GM21423 (cell line): ENCODE measurements around the gene TIAM2.
"Not testable (repeated sequence)": the region's sequence is repeated elsewhere in the genome, so short reads cannot be mapped to it uniquely, and the experiment has no call there.

Experiments
- ATAC-seq: cut with Tn5 transposase; IDR thresholded peaks from one replicate; pipeline ENCODE4 v1.9.1; 2021; ENCODE audit warnings: mild to moderate bottlenecking, moderate library complexity; ENCODE audit not compliant: unreplicated experiment

Gene TIAM2

DNA sequence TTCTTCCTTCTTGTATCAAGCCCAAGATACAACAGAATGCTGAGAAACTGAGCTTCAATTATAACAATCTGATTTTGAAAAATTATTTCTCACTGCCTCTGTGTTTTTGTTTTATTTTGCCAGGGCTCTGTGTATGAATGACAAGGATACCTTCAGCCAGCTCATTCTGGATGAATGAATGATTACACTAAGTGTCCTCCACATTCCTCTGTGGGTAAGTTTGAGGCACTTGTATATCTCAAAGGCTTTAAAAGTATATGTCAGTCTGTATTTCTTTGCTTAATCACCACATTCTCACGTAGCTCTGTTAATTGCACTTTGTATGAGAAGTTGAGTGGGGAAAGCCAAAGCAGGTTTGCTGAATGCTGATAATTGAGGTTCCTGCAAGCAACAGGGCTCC is 95.1 kb downstream of the TIAM2 start:
- ATAC-seq, result no peak

DNA sequence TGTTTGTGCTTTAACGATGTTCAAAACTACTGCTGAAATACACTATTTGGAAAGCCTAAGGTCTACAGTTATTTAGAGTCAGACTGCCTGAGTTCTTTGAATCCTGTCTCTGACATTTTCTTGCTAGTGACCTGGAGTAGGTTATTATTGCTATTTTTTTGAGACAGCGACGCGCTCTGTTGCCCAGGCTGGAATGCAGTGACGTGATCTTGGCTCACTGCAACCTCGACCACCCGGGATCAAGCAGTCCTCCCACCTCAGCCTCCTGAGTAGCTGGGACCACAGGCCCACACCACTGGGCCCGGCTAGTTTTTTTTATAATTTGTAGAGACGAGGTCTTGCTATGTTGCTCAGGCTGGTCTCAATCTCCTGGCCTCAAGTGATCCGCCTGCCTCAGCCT is 96.6 kb downstream of the TIAM2 start:
- no peak for ATAC-seq

DNA sequence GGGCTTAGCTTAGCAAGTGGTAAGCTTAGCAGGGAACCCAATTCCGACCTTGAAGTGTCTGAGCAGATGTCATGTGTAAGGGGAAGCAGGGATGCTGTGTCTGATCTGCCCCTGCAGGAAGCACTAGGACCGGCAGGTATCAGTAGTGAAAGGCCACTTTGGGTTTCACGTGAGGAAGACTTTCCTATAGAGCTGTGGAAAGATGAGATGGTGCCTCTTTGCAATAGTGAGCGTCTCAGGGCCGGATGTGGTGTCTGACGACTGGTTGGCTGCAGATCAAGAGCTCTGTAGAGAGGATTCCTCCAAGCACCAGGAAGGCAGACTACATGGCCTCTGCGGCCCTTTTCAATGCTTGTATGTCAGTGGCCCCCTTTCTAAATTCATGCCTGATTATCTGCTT is 98.3 kb downstream of the TIAM2 start:
- no peak for ATAC-seq

DNA sequence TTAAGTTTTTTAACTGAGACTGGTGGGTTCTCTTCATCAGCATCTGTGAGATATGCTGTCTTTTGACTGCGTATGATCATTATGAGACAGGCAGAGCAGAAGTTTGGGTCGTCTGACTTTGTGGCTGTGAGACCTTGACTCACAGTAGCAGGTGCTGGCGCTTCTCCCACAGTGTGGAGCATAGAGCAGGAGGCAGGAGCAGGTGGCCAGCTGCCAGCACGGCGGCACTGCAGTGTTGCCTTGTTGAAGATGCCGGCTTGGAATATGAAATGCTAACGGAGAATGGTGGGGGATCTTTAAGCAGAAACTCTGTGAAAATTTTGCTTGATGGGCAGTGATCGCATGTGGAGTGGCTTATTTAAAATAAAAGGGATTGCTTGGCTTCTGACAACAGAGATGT is 105.0 kb downstream of the TIAM2 start:
- ATAC-seq, result no peak

DNA sequence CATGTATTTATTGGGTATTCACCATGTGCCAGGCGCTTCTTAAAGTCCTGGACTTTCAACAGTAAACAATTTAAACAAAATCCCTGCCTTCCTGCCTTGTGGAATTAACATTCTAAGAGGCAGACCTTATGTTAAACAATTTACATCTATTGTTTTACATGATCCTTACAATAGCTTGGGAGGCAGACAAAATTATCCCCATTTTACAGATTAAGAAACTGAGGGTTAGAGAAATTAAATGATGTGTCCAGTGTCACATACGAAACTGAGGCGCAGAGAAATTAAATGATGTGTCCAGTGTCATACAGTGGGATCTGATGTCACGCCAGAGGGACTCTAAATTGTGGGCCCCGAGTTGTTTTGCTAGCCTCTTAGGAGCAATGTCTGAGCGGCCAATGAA is 105.5 kb downstream of the TIAM2 start:
- ATAC-seq, result no peak

DNA sequence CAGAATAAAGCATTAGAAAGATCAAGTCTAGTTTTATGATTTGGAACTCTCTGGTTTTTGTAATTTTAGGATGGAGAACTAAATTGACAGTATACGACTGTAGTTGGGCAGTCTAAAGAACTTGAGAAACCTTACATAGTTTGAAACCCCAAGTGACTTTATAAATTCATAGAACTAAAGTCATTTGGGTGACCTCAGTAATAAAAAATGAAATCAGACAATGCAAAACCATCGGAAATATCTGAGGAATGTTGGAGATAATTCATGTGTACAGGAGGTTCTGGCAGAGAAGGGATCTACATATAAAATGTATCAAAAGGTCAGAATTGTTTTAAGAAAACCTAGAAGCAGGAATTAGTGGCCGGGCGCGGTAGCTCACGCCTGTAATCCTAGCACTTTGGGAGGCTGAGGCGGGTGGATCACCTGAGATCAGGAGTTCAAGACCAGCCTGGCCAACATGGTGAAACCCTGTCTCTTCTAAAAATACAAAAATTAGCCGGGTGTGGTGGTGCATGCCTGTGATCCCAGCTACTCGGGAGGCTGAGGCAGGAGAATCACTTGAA is 108.0 kb downstream of the TIAM2 start:
- not testable (repeated sequence) for ATAC-seq

DNA sequence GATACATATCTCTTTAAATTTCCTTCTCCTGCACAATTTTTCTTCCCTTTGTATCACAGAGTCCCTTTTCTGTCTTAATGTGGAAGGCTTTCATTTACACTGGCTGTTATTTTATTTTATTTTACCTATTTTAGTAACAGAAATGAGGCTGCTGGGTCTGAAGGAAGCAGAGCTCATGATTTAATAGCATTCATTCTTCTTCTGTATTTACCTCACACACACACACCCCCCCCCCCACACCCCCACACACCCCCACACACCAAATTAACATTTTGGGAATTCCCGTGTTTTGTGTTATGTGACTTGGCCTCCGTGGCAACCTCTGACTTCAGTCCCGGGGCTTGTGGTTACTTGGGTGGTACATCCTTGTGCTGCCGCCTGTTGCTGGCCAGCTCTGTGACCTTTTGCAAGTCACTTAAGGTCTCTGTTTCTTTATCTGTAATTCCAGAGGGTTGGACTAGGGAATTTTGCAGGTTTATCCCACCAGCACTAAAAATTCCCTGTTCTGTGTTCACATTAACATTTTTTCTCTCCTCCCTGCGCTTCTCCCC is 108.8 kb downstream of the TIAM2 start:
- no peak for ATAC-seq

DNA sequence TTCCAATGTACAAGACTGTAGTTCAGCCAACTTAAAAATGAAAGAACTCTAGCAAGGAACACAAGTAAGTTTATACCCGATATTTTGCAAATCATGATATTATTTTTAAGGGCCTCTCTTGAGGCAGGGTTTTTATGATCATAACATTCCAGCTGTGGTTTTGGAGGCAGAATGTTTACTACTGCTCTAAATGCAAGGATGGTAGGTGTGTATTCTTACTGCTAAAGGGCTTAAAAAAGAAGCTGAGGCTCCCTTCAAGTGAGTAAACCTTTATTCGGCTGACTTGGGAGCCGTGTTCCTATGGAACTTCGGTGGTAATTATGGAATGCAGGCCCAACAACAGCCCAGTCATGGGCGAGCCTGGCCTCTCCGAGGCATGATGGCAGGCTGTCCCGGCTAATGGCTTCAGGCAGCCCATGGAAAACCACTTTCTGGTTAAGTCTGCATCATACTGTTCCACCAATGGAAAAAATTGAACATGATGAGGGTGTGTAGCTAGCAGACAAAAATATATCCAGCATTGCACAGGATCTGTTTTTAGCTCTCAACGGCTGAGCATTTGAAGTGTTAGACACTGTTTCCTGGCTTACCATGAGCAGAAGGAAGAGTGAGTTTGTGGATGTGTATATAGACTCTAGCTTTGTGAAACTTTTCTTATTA is 111.5 kb downstream of the TIAM2 start:
- no peak for ATAC-seq

DNA sequence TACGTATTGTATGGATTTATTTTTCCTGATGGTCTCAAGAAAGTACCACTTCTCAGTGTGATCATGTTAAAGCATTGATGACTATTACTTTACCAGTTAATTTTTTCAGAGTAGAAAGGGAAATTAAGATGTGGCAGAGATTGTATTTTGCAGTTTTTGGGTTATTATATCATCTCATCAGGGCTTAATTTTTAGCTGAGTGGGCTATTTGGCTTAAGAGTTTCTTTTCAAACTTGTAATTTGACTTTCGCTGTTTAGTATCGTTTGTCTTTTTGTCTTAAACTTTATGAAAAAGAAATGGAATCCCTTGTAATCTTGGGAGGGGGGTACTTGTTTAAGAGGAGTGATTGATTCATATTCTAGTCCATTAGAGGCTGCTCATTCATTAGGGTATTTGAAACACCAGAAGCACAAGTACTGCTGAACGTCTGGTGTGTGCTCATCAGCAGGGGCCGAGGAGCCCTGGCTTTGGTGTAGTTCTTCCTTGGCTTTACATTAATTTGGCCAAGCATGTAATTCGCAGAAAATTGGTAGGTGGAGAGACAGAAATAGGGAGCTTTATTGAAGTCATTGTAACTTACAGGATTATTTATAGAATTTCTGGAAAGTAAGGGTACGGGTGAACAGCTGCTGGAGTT is 112.4 kb downstream of the TIAM2 start:
- no peak for ATAC-seq

DNA sequence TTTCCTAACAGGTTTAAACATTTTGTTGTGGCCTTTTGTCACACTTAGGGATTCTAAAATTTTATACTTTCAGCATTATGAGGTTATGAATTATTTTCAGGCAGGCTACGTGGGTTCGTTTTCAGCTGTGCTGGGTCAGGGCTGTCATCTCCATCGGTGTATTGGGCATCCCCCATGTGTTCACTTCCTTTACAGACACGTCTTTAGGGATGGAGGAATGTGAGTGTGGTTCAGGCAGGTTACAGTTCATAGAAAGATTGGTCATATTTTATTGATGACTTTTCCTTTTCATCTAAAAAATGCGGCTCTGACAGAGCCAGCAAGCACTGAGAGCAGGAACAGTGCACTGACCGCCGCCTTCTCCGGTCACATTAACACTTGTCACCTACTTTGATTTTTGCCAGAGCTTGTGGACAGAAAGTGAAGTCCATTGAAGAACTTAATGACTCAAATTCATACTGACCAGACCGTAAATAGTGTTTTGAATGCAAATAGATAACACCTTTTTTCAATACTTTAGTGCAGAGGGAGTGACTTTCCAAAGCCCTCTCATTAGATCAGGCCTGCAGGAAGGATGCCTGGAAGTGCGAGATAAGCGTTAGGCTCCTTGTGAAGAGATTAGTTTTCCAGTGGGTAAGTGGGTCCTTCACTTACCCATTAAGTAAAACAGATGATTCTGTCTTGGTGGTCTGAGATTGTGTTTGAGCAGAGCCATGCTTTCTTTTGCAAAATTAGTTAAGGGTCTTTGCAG is 113.1 kb downstream of the TIAM2 start:
- no peak for ATAC-seq

DNA sequence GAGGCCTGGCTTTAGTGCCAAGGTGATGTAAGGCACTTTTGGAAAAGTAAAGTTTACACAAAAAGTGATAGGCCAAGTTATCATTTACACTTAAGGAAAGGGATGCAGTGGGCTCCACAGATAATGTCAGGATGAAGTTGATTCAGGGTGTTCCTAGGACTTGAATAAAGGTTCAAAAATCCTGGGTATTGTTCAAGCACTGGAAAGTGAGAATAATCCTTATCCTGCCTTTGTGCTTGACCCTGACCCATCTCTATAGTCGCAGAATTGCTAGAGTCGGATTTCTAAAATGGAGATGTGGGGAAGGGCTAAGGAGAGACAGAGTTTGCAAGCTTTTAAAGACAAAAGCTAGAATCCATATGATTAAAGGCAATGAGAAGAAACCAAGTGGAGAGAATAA is 115.6 kb downstream of the TIAM2 start:
- no peak for ATAC-seq

DNA sequence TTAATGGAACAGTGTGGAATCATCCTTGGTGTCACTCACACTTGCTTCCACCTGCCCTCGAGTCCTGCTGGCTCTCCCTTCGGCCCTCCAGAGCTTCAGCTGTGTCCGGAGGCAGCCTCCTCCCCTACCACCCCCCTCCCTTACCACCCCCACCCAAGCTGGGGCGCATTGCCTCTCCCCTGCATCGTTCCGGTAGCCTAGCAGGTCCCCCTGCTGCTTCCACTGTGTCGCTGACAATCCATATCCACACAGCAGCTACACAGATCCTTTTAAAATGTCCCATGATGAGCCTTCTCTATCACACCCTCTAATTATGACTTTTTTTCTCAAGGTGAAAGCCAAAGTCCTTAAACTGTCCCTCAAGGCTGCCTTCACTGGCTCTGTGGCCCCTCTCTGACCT is 117.6 kb downstream of the TIAM2 start:
- ATAC-seq, result no peak

DNA sequence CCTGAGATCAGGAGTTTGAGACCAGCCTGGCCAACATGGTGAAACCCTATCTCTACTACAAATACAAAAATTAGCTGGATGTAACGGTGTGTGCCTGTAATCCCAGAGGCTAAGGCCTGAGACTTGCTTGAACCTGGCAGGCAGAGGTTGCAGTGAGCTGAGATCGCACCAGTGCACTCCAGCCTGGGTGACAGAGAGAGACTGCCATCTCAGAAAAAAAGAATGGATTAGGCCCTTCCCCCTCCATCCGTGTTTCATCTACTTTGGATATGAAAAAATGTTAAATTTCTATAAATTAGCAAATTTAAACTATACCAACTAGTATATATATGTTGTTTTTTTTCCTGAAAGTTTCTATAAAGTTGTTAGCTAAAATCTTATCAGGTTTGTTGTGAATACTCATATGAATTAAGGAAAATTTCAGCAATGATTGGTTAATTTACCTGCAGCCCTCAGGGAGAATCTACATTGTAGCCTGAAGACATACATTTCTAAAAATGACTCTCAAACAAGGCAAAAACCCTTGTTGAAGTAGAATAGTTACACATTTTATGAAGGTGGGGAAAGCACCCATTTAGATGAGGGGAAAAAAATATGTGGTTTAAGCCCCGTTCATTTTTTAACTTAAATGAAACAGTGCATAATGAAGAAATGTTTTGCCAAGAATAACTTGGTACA is 120.9 kb downstream of the TIAM2 start:
- no peak for ATAC-seq

DNA sequence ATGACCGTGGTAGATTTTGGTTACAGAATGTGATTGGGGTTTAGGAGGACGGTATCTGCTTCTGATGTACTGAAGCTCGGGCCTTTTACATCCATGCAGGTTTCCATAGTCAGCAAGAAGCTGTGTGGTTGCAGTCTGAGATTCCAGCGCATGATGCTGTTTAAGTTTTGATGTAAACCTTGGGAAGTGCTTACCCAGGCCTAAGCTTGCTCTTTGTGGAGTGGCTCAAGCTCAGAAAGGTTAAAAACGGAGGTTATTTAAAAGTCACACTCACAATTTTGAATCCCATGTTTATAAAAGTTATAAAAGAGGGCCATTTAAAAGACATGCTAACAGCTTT is 121.4 kb downstream of the TIAM2 start:
- no peak for ATAC-seq

DNA sequence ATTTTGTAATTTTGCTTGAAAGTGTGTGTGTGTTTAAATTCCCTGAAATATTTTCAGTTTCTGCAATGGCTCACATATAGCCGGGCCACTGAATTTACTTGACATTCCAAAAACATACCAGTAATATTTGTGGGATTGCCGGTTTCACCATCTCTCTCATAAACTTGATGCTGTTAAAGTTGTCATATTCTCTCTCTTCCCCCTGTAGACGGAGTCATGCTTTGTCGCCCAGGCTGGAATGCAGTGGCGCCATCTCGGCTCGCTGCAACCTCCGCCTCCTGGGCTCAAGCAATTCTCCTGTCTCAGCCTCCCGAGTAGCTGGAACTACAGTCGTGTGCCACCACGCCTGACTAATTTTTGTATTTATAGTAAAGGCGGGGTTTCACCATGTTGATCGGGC is 122.1 kb downstream of the TIAM2 start:
- no peak for ATAC-seq

DNA sequence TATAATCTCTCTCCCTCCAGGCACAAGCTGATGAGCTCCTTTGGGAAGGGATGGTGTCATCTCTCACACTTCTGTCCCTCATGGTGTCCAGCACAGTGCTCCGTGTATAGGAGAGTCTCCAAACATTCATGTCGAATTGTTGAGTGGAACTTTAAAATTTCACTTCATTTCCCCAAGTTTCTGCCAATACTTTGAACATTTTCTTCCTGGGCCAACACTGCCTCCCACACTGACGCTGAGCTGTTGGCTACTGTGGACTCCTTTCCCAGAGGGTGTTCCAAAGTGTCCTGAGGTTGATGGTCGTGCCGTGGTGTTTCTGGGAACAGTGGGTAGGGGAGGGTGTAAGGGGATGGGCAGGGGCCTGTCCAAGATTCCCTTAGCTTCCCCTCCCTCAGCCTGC is 122.7 kb downstream of the TIAM2 start:
- ATAC-seq, result no peak

DNA sequence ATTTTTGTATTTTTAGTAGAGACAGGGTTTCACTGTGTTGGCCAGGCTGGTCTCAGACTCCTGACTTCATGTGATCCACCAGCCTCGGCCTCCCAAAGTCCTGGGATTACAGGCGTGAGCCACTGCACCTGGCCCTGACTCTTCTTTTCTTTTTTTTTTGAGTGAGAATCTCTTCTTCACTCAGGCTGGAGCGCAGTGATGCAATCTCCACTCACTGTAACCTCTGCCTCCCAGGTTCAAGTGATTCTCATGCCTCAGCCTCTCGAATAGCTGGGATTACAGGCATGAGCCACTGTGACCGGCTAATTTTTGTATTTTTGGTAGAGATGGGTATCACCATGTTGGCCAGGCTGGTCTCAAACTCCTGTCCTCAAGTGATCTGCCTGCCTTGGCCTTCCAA is 124.1 kb downstream of the TIAM2 start:
- not testable (repeated sequence) for ATAC-seq

DNA sequence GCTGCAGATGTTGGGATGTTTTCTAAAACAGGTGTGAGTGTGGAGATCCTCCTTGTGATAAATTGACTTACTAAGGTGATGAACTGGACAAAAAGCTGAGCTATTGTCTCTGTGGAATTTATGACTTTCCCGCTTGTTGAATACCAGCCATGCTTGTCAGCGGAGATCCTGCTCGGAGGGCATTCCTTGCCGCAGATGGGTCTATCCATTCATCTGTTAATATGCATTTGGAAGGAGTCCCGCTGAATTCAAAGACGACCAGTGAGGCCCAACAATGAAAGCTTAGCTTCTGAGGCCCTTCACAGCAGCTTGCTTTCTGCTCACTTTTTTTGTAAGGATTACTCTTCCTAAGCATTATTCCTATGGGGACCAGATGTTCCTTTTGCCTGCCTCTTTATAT is 124.9 kb downstream of the TIAM2 start:
- ATAC-seq, result no peak

DNA sequence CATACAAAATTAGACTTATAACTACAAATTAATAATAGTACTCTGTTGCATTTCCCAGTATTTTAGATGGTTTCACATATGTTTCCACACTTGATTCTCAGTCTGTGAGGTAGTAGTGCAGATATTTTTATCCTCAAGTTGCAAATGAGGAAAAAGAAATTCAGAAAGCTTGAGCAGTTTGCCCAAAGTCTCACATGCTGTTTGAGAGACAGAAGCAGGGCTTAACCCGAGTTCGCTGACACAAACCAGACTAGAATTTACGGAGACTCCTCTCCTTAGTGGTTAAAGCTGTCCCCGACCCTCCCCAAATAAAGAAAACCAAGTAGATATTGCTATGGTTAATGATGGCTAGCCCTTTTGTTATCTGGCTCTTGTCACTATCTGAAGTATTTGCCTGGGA is 126.2 kb downstream of the TIAM2 start:
- ATAC-seq, result no peak

DNA sequence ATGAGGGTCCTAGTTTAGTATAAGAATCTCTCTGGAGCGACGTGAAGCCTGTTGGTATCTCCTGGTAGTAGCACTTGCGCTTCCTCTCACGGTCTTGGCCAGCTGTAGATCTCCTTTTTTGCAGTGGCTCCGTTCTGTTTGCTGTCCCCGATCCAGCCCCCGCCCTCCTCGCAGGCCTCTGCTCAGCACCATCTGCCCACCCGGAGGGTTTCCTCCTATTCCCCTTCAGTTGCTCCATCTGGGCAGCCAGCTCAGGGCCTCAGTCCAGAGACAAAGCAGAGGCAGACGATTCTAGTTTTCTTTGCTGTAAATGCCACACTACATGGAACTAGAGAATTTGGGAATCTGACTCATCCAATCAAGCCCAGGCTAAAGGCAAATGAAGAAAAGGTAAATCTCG is 126.6 kb downstream of the TIAM2 start:
- ATAC-seq, result no peak
